NCI-H82 treated with DMSO at 0.1 percent for 48 hours (cell line): ENCODE results near the gene VPS54.

Source experiments
- DNase-seq: peaks from one replicate; lab custom pipeline; 2025; ENCODE audit not compliant: unreplicated experiment; lab: John Stamatoyannopoulos, UW

Gene VPS54

GRCh38 chr2:64019083-64019974 lies at the start of gene VPS54:
VPS54 (minus strand) TSS chr2:64019428; CDS start chr2:63983999, 35,429 bp downstream.
- peak; percentile 58 for DNase-seq

GRCh38 chr2:64067326-64067725 lies 48.1 kb upstream of the VPS54 start:
- peak; percentile 97 for DNase-seq

- DNase-seq, result no peak
Observed at GRCh38 chr2:64065516-64065915, 46.3 kb upstream of the VPS54 start.

- peak; percentile 87 for DNase-seq
Observed at GRCh38 chr2:64063924-64064331, 44.7 kb upstream of the VPS54 start.

GRCh38 chr2:64063454-64063853 lies 44.2 kb upstream of the VPS54 start:
- no peak for DNase-seq

GRCh38 chr2:64062840-64063239 lies 43.6 kb upstream of the VPS54 start:
- DNase-seq, result no peak

GRCh38 chr2:64059270-64059669 lies 40.0 kb upstream of the VPS54 start:
- no peak for DNase-seq

- no peak for DNase-seq
Observed at GRCh38 chr2:64056021-64056420, 36.8 kb upstream of the VPS54 start.

GRCh38 chr2:64054161-64054915 lies 35.1 kb upstream of the VPS54 start:
- no peak for DNase-seq

- no peak for DNase-seq
Observed at GRCh38 chr2:64052463-64053241, 33.4 kb upstream of the VPS54 start.

GRCh38 chr2:64049633-64050220 lies 30.5 kb upstream of the VPS54 start:
- peak; percentile 89 for DNase-seq

- DNase-seq, result no peak
Observed at GRCh38 chr2:64045938-64046337, 26.7 kb upstream of the VPS54 start.

- DNase-seq, result no peak
Observed at GRCh38 chr2:64040161-64040560, 20.9 kb upstream of the VPS54 start.

GRCh38 chr2:64036034-64036705 lies 16.9 kb upstream of the VPS54 start:
- DNase-seq, result no peak

GRCh38 chr2:64035072-64035942 lies 16.1 kb upstream of the VPS54 start:
- DNase-seq, result no peak

GRCh38 chr2:64029116-64029665 lies 10.0 kb upstream of the VPS54 start:
- DNase-seq, result no peak

GRCh38 chr2:64025741-64026140 lies 6.5 kb upstream of the VPS54 start:
- DNase-seq, result no peak

GRCh38 chr2:64024259-64024949 lies 5.2 kb upstream of the VPS54 start:
- DNase-seq, result no peak
